Coronary artery (tissue), 2 donors: ENCODE measurements around the gene MRPL47.
"Not testable (repeated sequence)": the region's sequence is repeated elsewhere in the genome, so short reads cannot be mapped to it uniquely, and the experiment has no call there.

Experiments
- DNase-seq: peaks from one replicate; pipeline ENCODE4 v3.0.0-alpha.2; 2017; ENCODE audit warnings: low spot score
- H3K27ac ChIP-seq, 2 donors: fragments of 200-600 bp; sonication (generic); one replicate each; pipeline ENCODE4 v1.5.1; 2016 to 2019
- H3K4me3 ChIP-seq: fragments of 200-600 bp; sonication (generic); 2 replicates; pipeline ENCODE4 v1.5.1; 2016; ENCODE audit warnings: mild to moderate bottlenecking, moderate library complexity
- TF ChIP-seq, protein P1 (sequence below): fragments of 200-600 bp; sonication (generic); IDR thresholded peaks from one replicate; pipeline ENCODE4 v1.5.1; 2019; ENCODE audit warnings: antibody characterized with exemption

Gene MRPL47

GRCh38 chr3:179604321-179605078 lies at the start of gene MRPL47, which contains the start of gene NDUFB5:
TSS of gene MRPL47 (minus strand) at chr3:179604638. CDS start at chr3:179604624, 14 bp downstream.
TSS of gene NDUFB5 (plus strand) at chr3:179604794. CDS start at chr3:179604816, 22 bp downstream.
- DNase-seq: peak; percentile 95
- Histone ChIP-seq H3K27ac (peak within 1 kb of the TSS; percentile 84 to 94), H3K4me3 (peak within 1 kb of the TSS; percentile 94)
- TF ChIP-seq, protein P1, sequence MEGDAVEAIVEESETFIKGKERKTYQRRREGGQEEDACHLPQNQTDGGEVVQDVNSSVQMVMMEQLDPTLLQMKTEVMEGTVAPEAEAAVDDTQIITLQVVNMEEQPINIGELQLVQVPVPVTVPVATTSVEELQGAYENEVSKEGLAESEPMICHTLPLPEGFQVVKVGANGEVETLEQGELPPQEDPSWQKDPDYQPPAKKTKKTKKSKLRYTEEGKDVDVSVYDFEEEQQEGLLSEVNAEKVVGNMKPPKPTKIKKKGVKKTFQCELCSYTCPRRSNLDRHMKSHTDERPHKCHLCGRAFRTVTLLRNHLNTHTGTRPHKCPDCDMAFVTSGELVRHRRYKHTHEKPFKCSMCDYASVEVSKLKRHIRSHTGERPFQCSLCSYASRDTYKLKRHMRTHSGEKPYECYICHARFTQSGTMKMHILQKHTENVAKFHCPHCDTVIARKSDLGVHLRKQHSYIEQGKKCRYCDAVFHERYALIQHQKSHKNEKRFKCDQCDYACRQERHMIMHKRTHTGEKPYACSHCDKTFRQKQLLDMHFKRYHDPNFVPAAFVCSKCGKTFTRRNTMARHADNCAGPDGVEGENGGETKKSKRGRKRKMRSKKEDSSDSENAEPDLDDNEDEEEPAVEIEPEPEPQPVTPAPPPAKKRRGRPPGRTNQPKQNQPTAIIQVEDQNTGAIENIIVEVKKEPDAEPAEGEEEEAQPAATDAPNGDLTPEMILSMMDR: no peak

DNA sequence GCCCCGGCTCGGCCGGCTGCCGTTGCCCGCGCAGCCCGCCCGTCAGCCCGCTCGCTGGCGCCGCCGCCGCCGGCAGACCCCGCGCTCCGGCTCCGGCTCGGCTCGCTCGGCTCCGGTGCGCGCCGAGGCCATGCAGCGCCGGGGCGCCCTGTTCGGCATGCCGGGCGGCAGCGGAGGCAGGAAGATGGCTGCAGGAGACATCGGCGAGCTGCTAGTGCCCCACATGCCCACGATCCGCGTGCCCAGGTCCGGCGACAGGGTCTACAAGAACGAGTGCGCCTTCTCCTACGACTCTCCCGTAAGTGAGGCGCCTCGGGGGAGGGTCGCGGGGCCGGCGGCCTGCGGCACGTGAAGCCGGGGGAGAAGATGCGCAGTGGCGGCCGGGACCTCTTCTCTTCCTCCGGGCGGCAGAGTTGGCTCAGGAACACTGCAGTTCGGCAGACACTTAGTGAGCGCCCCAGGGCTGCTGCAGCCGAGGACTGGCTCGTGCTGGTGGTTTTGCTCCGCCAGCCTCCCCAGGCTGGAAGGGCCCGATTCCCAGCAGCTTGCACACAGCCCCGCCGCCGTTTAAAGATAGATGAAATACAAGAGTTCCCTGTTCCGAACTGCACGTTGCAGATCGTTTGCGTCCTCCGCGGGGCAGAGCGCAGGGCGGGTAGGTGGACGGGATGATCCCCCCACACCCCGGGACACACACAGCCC lies 48.8 kb upstream of the MRPL47 start:
- peak overlapping the region; percentile 88 for H3K4me3 ChIP-seq
- TF ChIP-seq, protein P1: no peak
- peak overlapping the region; percentile 91 to 96 for H3K27ac ChIP-seq
- DNase-seq: peak; percentile 84

GRCh38 chr3:179652447-179653095 lies 48.1 kb upstream of the MRPL47 start, which contains the start of gene USP13:
TSS of gene USP13 (plus strand) at chr3:179653040. CDS start at chr3:179653226, 186 bp downstream.
- DNase-seq: peak; percentile 80
- TF ChIP-seq, protein P1: no peak
- H3K27ac ChIP-seq: peak within 1 kb of the TSS; percentile 91 to 96
- H3K4me3 ChIP-seq: peak within 1 kb of the TSS; percentile 88

- DNase-seq: no peak
- H3K4me3 ChIP-seq: peak overlapping the region; percentile 88
- TF ChIP-seq, protein P1: no peak
- H3K27ac ChIP-seq: peak overlapping the region; percentile 91 to 96
Measured at GRCh38 chr3:179651687-179652446, 47.4 kb upstream of the MRPL47 start.

DNA sequence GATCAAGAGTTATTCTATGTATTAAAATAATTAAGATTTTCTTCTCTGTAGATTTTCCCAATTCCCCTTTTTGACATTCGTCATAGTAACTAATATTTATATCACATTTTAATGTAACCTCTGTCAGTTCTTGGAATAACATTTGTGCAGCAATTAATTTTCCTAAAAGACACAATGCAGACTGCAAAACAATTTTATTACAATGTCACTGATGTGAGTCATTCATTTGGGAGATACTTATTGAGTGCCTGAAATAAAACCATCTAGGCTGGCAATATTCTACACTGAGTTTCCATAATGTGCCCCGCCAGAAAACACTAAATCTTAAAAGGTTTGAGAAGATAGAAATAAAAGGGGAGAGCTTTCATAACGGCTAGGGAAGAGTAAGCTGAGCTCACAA lies 41.7 kb upstream of the MRPL47 start:
- TF ChIP-seq, protein P1: no peak
- no peak for DNase-seq

GRCh38 chr3:179643837-179644236 lies 39.4 kb upstream of the MRPL47 start:
- not testable (repeated sequence) for H3K27ac ChIP-seq, H3K4me3 ChIP-seq, DNase-seq

More for the DNA sequence above, 41.7 kb upstream of the MRPL47 start:
- Histone ChIP-seq H3K4me3 (no peak overlapping the region), H3K27ac (no peak overlapping the region)
